Smooth muscle cell (in vitro differentiated cells): ENCODE results near the gene GALNT6. TPM values are rescaled to one million over a fixed set of nuclear protein-coding genes. Genes with fewer than 3 reads are reported as not detected.
A peak's percentile ranks its signal among the peaks of the same experiment; 100 is the strongest.

Experiments
- DNase-seq: peaks from one replicate; lab custom pipeline; 2025; ENCODE audit not compliant: unreplicated experiment; lab: John Stamatoyannopoulos, UW
- H2AFZ ChIP-seq: fragments of 200-600 bp; sonication (generic); 2 replicates; pipeline ENCODE4 v1.6.0; 2016; ENCODE audit warnings: antibody characterized with exemption, low read depth, mild to moderate bottlenecking
- H3F3A ChIP-seq: fragments of 200-600 bp; sonication (generic); 2 replicates; pipeline ENCODE4 v1.6.0; 2017; ENCODE audit warnings: antibody characterized with exemption, low read depth
- H3K27ac ChIP-seq: fragments of 200-600 bp; sonication (generic); 2 replicates; pipeline ENCODE4 v1.5.1; 2016; ENCODE audit warnings: low read depth, mild to moderate bottlenecking
- H3K27me3 ChIP-seq: fragments of 200-600 bp; sonication (generic); 2 replicates; pipeline ENCODE4 v1.6.1; 2016; ENCODE audit warnings: low read depth, mild to moderate bottlenecking
- H3K36me3 ChIP-seq: fragments of 200-600 bp; sonication (generic); 2 replicates; pipeline ENCODE4 v1.5.1; 2016; ENCODE audit warnings: low read depth
- H3K4me1 ChIP-seq: fragments of 200-600 bp; sonication (generic); 2 replicates; pipeline ENCODE4 v1.5.1; 2016; ENCODE audit warnings: low read depth
- H3K4me2 ChIP-seq: fragments of 200-600 bp; sonication (generic); 2 replicates; pipeline ENCODE4 v1.6.0; 2016; ENCODE audit warnings: mild to moderate bottlenecking
- H3K4me3 ChIP-seq: fragments of 200-600 bp; sonication (generic); 2 replicates; pipeline ENCODE4 v1.5.1; 2016; ENCODE audit warnings: mild to moderate bottlenecking
- H3K79me2 ChIP-seq: fragments of 200-600 bp; sonication (generic); 2 replicates; pipeline ENCODE4 v1.6.0; 2016; ENCODE audit warnings: low read depth, mild to moderate bottlenecking
- H3K9ac ChIP-seq: fragments of 200-600 bp; sonication (generic); 2 replicates; pipeline ENCODE4 v1.6.0; 2016; ENCODE audit warnings: low read depth
- H3K9me3 ChIP-seq: fragments of 200-600 bp; sonication (generic); replicated peaks from 2 replicates; pipeline ENCODE4 v1.5.1; 2016; ENCODE audit warnings: low read depth
- H4K20me1 ChIP-seq: fragments of 200-600 bp; sonication (generic); 2 replicates; pipeline ENCODE4 v1.6.0; 2016; ENCODE audit warnings: low read depth
- CTCF ChIP-seq: fragments of 200-600 bp; sonication (generic); IDR thresholded peaks from 2 replicates; pipeline ENCODE4 v1.5.1; 2017; ENCODE audit warnings: borderline replicate concordance, mild to moderate bottlenecking, antibody characterized with exemption; ENCODE audit not compliant: insufficient read depth, poor library complexity, severe bottlenecking
- WGBS: methylation state at CpG from one replicate; pipeline ENCODE4 v1.1.7; 2016; ENCODE audit warnings: low lambda C conversion rate; 5-methylcytosine and 5-hydroxymethylcytosine counted together
- polyA plus RNA-seq: library from polyadenylated mRNA; unstranded; fragments of >200 nt; fragmentation: Nextera tagmentation; extraction: Ambion mirVana; gene quantifications from 2 replicates; pipeline ENCODE4 v1.2.1, GENCODE V29; 2016
- total RNA-seq: library from RNA; depleted of rRNA; stranded (reverse); fragments of >200 nt; gene quantifications from 2 replicates; pipeline ENCODE4 v1.2.3, GENCODE V29; 2014

GALNT6 gene
- total and polyA plus RNA-seq, 2 experiments from 2014 or later, result 7.8 to 55.6 TPM

GRCh38 chr12:51351913-51352532 lies 39.2 kb downstream of the GALNT6 start:
- H3K27ac ChIP-seq, result no peak overlapping the region
- H2AFZ ChIP-seq, result no peak overlapping the region
- peak; percentile 64 for TF ChIP-seq CTCF
- 33% methylated on average over 11 of the region's 11 CpGs for WGBS
- H3K27me3 ChIP-seq, result no peaks in the 10 kb centered on the region
- no peak overlapping the region for H3K4me3 ChIP-seq
- no peaks in the 10 kb centered on the region for H3K36me3 ChIP-seq
- H3K79me2 ChIP-seq, result no peaks in the 10 kb centered on the region
- H3K9ac ChIP-seq, result no peak overlapping the region
- no peaks in the 10 kb centered on the region for H4K20me1 ChIP-seq
- no peaks in the 10 kb centered on the region for H3F3A ChIP-seq
- no peaks in the 10 kb centered on the region for H3K9me3 ChIP-seq
- peak; percentile 2 for DNase-seq
- H3K4me1 ChIP-seq, result no peaks in the 10 kb centered on the region
- H3K4me2 ChIP-seq, result no peak overlapping the region

GRCh38 chr12:51349026-51349425 lies 42.2 kb downstream of the GALNT6 start:
- Histone ChIP-seq H3K4me1 (no peaks in the 10 kb centered on the region), H4K20me1 (no peaks in the 10 kb centered on the region), H3K27me3 (no peaks in the 10 kb centered on the region), H3K27ac (no peak overlapping the region), H3K9ac (no peak overlapping the region), H3K4me3 (no peak overlapping the region), H3K9me3 (no peaks in the 10 kb centered on the region), H3F3A (no peaks in the 10 kb centered on the region), H2AFZ (no peak overlapping the region), H3K79me2 (no peaks in the 10 kb centered on the region), H3K4me2 (no peak overlapping the region), H3K36me3 (no peaks in the 10 kb centered on the region)
- 45% methylated on average over 5 of the region's 5 CpGs for WGBS
- TF ChIP-seq CTCF, result no peak
- no peak for DNase-seq

GRCh38 chr12:51348116-51348515 lies 43.1 kb downstream of the GALNT6 start:
- no peak for TF ChIP-seq CTCF
- Histone ChIP-seq H3K9me3 (no peaks in the 10 kb centered on the region), H3F3A (no peaks in the 10 kb centered on the region), H3K27me3 (no peaks in the 10 kb centered on the region), H2AFZ (no peak overlapping the region), H3K79me2 (no peaks in the 10 kb centered on the region), H4K20me1 (no peaks in the 10 kb centered on the region), H3K4me3 (no peak overlapping the region), H3K9ac (no peak overlapping the region), H3K27ac (no peak overlapping the region), H3K4me1 (no peaks in the 10 kb centered on the region), H3K36me3 (no peaks in the 10 kb centered on the region), H3K4me2 (no peak overlapping the region)
- WGBS, result 81% methylated on average over 4 of the region's 4 CpGs
- DNase-seq, result no peak

GRCh38 chr12:51346581-51346980 lies 44.6 kb downstream of the GALNT6 start, which contains the start of gene CELA1:
Gene CELA1 (minus strand): TSS chr12:51346679. CDS start chr12:51346638, 41 bp downstream.
- no peak for DNase-seq
- Histone ChIP-seq H3K4me2 (no peak within 1 kb of the TSS), H3F3A (no peaks in the 10 kb centered on the region), H3K79me2 (no peaks in the 10 kb centered on the region), H3K27ac (no peak within 1 kb of the TSS), H3K36me3 (no peaks in the 10 kb centered on the region), H4K20me1 (no peaks in the 10 kb centered on the region), H3K27me3 (no peaks in the 10 kb centered on the region), H3K4me3 (no peak within 1 kb of the TSS), H2AFZ (no peak within 1 kb of the TSS), H3K9me3 (no peaks in the 10 kb centered on the region), H3K9ac (no peak within 1 kb of the TSS), H3K4me1 (no peaks in the 10 kb centered on the region)
- WGBS, result 94% methylated on average over 3 of the region's 3 CpGs
- TF ChIP-seq CTCF, result no peak
